ENCODE results near the gene CCNDBP1.

Gene CCNDBP1

GRCh38 chr15:43238671-43239131 is 53.5 kb downstream of the CCNDBP1 start:
- no peak for TF ChIP-seq CTCF (IDR thresholded peaks at IDR 0.05; ENCODE audit: insufficient read depth, low read depth, low read length, missing control alignments)
- no peak overlapping the region for H3K4me3 ChIP-seq (ENCODE audit: low read length)
- peak; percentile 73 for DNase-seq (ENCODE audit: low read depth)

- no peak overlapping the region for H3K4me3 ChIP-seq (ENCODE audit: low read length)
- no peak for DNase-seq (ENCODE audit: low read depth)
- TF ChIP-seq CTCF (IDR thresholded peaks at IDR 0.05; ENCODE audit: insufficient read depth, low read depth, low read length, missing control alignments): no peak
Measured at GRCh38 chr15:43239732-43240491, 54.7 kb downstream of the CCNDBP1 start.

GRCh38 chr15:43241100-43241499 is 55.9 kb downstream of the CCNDBP1 start:
- no peak overlapping the region for H3K4me3 ChIP-seq (ENCODE audit: low read length)
- no peak for TF ChIP-seq CTCF (IDR thresholded peaks at IDR 0.05; ENCODE audit: insufficient read depth, low read depth, low read length, missing control alignments)

GRCh38 chr15:43242616-43243015 is 57.4 kb downstream of the CCNDBP1 start:
- DNase-seq (ENCODE audit: low read depth): no peak
- no peak for TF ChIP-seq CTCF (IDR thresholded peaks at IDR 0.05; ENCODE audit: insufficient read depth, low read depth, low read length, missing control alignments)

More at GRCh38 chr15:43241100-43241499, 55.9 kb downstream of the CCNDBP1 start:
- no peak for DNase-seq (ENCODE audit: low read depth)

GRCh38 chr15:43243020-43243645 is 57.9 kb downstream of the CCNDBP1 start:
- no peak for TF ChIP-seq CTCF (IDR thresholded peaks at IDR 0.05; ENCODE audit: insufficient read depth, low read depth, low read length, missing control alignments)
- DNase-seq (ENCODE audit: low read depth): peak; percentile 57
- no peak overlapping the region for H3K4me3 ChIP-seq (ENCODE audit: low read length)

More at GRCh38 chr15:43242616-43243015, 57.4 kb downstream of the CCNDBP1 start:
- no peak overlapping the region for H3K4me3 ChIP-seq (ENCODE audit: low read length)

GRCh38 chr15:43244092-43244491 is 58.9 kb downstream of the CCNDBP1 start:
- no peak for TF ChIP-seq CTCF (IDR thresholded peaks at IDR 0.05; ENCODE audit: insufficient read depth, low read depth, low read length, missing control alignments)
- DNase-seq (ENCODE audit: low read depth): peak; percentile 40

More at GRCh38 chr15:43244092-43244491, 58.9 kb downstream of the CCNDBP1 start:
- no peak overlapping the region for H3K4me3 ChIP-seq (ENCODE audit: low read length)

Data from epithelial cell of esophagus (primary cell).